Left cardiac atrium (tissue), 4 donors: ENCODE measurements around the gene CNOT3. TPM values are rescaled to one million over a fixed set of nuclear protein-coding genes. Genes with fewer than 3 reads are reported as not detected.
"Not testable (repeated sequence)": the region's sequence is repeated elsewhere in the genome, so short reads cannot be mapped to it uniquely, and the experiment has no call there.

ENCODE experiments used
- ATAC-seq, 2 donors: fragments of 200-7000 bp; cut with Tn5 transposase; one replicate each; pipeline ENCODE4 v1.9.1; 2020; ENCODE audit warnings: mild to moderate bottlenecking in 2 of 2, moderate library complexity in 2 of 2
- DNase-seq: peaks from one replicate; pipeline ENCODE4 v3.0.0-alpha.2; 2020
- intact Hi-C, 2 donors: fragments of 100-400 bp; cut with DNase I; formaldehyde crosslinking; loops; one replicate each; pipeline versions ENCODE4 v1.14.1 to v1.15.1; 2022 to 2023
- long read RNA-seq: library from polyadenylated mRNA; unstranded; transcript quantifications from one replicate; pipeline ENCODE4 v2.0.0, GENCODE V29; 2021
- total RNA-seq, 2 donors: library from RNA; stranded (reverse); fragmentation: NEBNext Ultra II Directional; extraction: Animal tissue kit (Norgen Biotek cat#: 25700); gene quantifications; one replicate each; pipeline ENCODE4 v1.2.1, GENCODE V29; 2021
- donor health status: DM: no; HTN: yes; CAD: no.
- donor health status: DM: no; HTN: yes; CAD: no; lungs with severe emphysema.
- donor health status: DM: yes; HTN: yes; CAD: no.
- donor health status: Dilated cardiomyopathy.

The CNOT3 gene
- 10 to 100 TPM; 18.9 to 21.4 TPM for total RNA-seq
- long read RNA-seq, result 0 reads

GRCh38 chr19:54137699-54138488 lies at the start of gene CNOT3:
TSS of gene CNOT3 (plus strand) at chr19:54137762. CDS start at chr19:54142979, 5,217 bp downstream.
- peak in 1 of 2 donors; percentile 1 for ATAC-seq
- intact Hi-C loops, result no loop called here

GRCh38 chr19:54094426-54095000 lies 43.0 kb upstream of the CNOT3 start:
- DNase-seq, result no peak
- no peak for ATAC-seq
- intact Hi-C loops, result no loop called here

More at GRCh38 chr19:54137699-54138488, at the start of gene CNOT3:
- peak; percentile 45 for DNase-seq

- no peak for ATAC-seq
- intact Hi-C loops, result no loop called here
- no peak for DNase-seq
These were observed 42.3 kb upstream of the CNOT3 start for GRCh38 chr19:54095136-54095858.

- peak; percentile 74 to 85 for ATAC-seq
- intact Hi-C loops, result not testable (repeated sequence)
- DNase-seq, result peak; percentile 63
These were observed 41.5 kb upstream of the CNOT3 start for GRCh38 chr19:54095859-54096616.

GRCh38 chr19:54096617-54097106 lies 40.9 kb upstream of the CNOT3 start:
- intact Hi-C loops, result no loop called here
- peak in 1 of 2 donors; percentile 67 for ATAC-seq
- no peak for DNase-seq

- ATAC-seq, result no peak
- intact Hi-C loops, result no loop called here
- DNase-seq, result no peak
These were observed 38.2 kb upstream of the CNOT3 start for GRCh38 chr19:54099190-54099902.

- ATAC-seq, DNase-seq, intact Hi-C loops: not testable (repeated sequence)
These were observed 37.7 kb upstream of the CNOT3 start for GRCh38 chr19:54099903-54100255.

GRCh38 chr19:54100561-54100960 lies 37.0 kb upstream of the CNOT3 start, which contains the start of gene OSCAR:
TSS of gene OSCAR (minus strand) at chr19:54100803. CDS start at chr19:54100792, 11 bp downstream.
- intact Hi-C loops, result no loop called here
- DNase-seq, result no peak

GRCh38 chr19:54102421-54103169 lies 35.0 kb upstream of the CNOT3 start, which contains the start of gene NDUFA3:
TSS of gene NDUFA3 (plus strand) at chr19:54102855. CDS start at chr19:54102879, 24 bp downstream.
- DNase-seq (peak; percentile 99), ATAC-seq (peak; percentile 99 to 100)
- intact Hi-C loops, result no loop called here

More at GRCh38 chr19:54100561-54100960, 37.0 kb upstream of the CNOT3 start, which contains the start of gene OSCAR:
- no peak for ATAC-seq

- DNase-seq, result no peak
- intact Hi-C loops, result no loop called here
- ATAC-seq, result no peak
These were observed 32.4 kb upstream of the CNOT3 start for GRCh38 chr19:54104998-54105715.

- intact Hi-C loops, result no loop called here
- ATAC-seq (no peak), DNase-seq (no peak)
These were observed 31.8 kb upstream of the CNOT3 start for GRCh38 chr19:54105796-54106195.

GRCh38 chr19:54106716-54107115 lies 30.8 kb upstream of the CNOT3 start:
- DNase-seq (no peak), ATAC-seq (no peak)
- intact Hi-C loops, result no loop called here

GRCh38 chr19:54107876-54108490 lies 29.6 kb upstream of the CNOT3 start:
- intact Hi-C loops, result no loop called here
- ATAC-seq, result no peak
- no peak for DNase-seq

- no peak for ATAC-seq
- intact Hi-C loops, result no loop called here
- DNase-seq, result no peak
These were observed 29.1 kb upstream of the CNOT3 start for GRCh38 chr19:54108496-54108895.

- DNase-seq, result no peak
- intact Hi-C loops, result no loop called here
- peak in 1 of 2 donors; percentile 42 for ATAC-seq
These were observed 27.9 kb upstream of the CNOT3 start for GRCh38 chr19:54109651-54110050.

- intact Hi-C loops, result no loop called here
- ATAC-seq (peak; percentile 9 to 28), DNase-seq (no peak)
These were observed 23.0 kb upstream of the CNOT3 start for GRCh38 chr19:54114340-54115108.
